Measurements from ENCODE around the gene GGTLC1.
"Not testable (repeated sequence)": the region's sequence is repeated elsewhere in the genome, so short reads cannot be mapped to it uniquely, and the experiment has no call there.

DNA sequence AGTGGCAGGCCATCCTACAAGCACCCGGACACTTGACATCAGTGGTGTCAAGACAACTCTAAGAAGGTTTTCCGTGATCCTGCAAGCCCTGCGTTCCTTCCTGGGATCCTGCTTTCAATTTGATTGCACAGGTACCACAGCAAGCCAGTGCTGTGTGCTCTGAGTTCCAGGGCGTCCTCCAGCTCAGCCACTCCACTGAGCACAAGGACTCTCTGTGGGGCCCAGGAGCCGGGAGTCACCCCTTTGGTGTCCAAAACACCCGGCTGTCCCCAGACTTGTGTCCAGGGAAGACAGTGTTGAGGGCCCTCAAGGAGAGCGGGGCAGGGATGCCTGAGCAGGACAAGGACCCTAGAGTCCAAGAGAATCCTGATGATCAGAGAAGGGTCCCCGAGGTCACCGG, 387 bp upstream of the GGTLC1 start:
- TF ChIP-seq, protein P1, sequence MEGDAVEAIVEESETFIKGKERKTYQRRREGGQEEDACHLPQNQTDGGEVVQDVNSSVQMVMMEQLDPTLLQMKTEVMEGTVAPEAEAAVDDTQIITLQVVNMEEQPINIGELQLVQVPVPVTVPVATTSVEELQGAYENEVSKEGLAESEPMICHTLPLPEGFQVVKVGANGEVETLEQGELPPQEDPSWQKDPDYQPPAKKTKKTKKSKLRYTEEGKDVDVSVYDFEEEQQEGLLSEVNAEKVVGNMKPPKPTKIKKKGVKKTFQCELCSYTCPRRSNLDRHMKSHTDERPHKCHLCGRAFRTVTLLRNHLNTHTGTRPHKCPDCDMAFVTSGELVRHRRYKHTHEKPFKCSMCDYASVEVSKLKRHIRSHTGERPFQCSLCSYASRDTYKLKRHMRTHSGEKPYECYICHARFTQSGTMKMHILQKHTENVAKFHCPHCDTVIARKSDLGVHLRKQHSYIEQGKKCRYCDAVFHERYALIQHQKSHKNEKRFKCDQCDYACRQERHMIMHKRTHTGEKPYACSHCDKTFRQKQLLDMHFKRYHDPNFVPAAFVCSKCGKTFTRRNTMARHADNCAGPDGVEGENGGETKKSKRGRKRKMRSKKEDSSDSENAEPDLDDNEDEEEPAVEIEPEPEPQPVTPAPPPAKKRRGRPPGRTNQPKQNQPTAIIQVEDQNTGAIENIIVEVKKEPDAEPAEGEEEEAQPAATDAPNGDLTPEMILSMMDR (IDR thresholded peaks at IDR 0.05) = not testable (repeated sequence)
- not testable (repeated sequence) for TF ChIP-seq POLR2A (IDR thresholded peaks at IDR 0.05; ENCODE audit: low read length); JUN (IDR thresholded peaks at IDR 0.05); ELK1 (IDR thresholded peaks at IDR 0.05; ENCODE audit: low read depth, low read length); NFE2L2 (conservative IDR thresholded peaks at IDR 0.05; ENCODE audit: low read length); RCOR1 (IDR thresholded peaks at IDR 0.05; ENCODE audit: low read depth, low read length); CHD2 (IDR thresholded peaks at IDR 0.05; ENCODE audit: low read length, partially characterized antibody)

Measured in A549 (cell line).